OCI-M1 (cell line): ENCODE data around the gene CRACR2B.
A peak's percentile ranks its signal among the peaks of the same experiment; 100 is the strongest.

Experiments used
- DNase-seq: peaks from one replicate; lab custom pipeline; 2025; lab: John Stamatoyannopoulos, UW

The CRACR2B gene

DNA sequence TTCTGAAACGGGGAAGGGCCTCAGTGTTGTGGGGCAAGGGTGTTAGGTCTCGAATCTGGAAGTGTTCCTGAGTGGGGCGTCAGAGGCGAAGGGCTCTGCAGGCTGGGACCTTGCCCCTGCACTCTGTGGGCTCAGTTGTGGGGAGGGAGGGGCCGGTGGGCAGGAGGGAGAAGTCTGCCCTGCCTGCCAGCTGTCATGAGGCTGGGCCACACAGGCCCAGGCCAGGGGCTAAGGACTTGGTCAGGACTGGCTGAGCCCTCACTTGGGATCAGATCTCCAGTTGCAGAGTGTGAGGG lies at the start of gene CRACR2B:
TSS of gene CRACR2B (plus strand) at position 23 of the 296 bp plus-strand sequence. CDS start 689 bp downstream, outside the sequence.
- DNase-seq = no peak

DNA sequence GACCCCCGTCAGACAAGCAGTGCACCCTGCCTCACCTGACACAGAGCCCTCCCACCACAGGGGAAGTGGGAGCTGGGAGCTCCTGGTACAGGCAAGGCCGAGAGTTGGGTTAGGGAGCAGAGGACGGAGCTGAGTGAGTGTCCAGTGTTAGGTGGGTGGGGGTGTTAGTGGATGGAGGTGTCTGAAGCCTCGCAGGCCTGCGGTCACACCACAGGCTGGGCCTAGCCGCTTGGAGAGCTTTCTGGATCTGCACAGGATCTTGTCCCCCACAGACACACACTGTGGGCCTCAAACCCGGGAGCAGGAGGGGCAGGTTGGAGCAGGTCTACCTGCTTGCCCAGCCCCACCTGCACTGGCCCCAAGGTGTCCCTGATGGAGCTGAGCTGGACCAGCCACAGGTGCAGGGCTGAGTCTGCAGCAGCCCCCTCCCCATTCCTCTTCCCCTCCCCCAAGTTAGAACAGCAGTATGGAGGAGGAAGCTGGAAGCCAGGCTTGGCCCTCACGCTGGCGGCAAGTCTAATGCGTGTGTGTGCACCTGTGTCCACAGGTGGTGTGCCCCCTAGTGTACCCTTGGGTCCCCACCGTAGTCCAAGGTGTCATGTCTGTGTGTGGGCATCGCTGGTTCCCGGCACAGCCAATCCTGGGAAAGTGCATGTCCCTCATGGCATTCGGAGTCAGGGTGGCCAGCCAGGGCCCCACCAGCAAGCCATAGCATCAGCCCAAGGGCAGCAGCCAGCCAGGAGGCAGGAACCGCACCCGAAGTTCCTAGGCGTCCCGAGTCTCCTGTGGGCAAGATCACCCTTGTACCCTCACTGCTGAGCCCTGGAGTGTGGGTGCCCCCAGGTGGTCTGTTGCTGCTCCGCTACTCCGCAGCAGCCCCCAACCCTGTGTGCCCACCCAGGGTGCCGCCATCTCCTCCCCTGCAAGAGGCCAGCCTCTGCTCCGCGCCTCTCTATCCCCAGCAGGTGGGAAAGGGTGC lies 48.5 kb upstream of the CRACR2B start:
- no peak for DNase-seq

DNA sequence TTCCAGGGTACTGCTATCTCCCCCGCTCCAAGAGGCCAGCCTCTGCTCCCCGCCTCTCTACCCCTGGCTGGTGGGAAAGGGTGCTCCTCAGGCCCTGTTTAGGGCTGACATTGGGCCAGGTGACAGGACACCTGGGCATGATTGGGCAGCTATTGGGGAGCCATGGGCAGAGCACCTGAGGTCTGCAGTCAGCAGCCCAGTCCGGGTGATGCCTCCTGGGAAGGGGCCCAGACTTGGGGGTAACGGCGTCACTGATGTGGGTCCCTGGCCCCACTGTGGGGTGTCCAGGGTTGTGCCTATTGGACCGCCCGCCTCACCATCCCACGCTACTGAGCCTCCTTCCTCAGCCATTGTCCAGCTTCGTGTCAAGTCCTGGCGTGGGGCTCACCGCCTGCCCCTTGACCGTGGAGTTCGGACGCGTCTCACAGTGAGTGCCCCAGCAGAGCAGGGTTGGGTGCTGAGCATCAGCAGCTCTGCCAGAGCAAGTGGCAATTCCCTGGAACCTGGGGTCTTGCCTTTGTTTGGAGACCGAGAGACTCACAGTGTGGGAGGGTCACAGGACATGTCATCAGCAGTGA lies 47.7 kb upstream of the CRACR2B start:
- DNase-seq = no peak

DNA sequence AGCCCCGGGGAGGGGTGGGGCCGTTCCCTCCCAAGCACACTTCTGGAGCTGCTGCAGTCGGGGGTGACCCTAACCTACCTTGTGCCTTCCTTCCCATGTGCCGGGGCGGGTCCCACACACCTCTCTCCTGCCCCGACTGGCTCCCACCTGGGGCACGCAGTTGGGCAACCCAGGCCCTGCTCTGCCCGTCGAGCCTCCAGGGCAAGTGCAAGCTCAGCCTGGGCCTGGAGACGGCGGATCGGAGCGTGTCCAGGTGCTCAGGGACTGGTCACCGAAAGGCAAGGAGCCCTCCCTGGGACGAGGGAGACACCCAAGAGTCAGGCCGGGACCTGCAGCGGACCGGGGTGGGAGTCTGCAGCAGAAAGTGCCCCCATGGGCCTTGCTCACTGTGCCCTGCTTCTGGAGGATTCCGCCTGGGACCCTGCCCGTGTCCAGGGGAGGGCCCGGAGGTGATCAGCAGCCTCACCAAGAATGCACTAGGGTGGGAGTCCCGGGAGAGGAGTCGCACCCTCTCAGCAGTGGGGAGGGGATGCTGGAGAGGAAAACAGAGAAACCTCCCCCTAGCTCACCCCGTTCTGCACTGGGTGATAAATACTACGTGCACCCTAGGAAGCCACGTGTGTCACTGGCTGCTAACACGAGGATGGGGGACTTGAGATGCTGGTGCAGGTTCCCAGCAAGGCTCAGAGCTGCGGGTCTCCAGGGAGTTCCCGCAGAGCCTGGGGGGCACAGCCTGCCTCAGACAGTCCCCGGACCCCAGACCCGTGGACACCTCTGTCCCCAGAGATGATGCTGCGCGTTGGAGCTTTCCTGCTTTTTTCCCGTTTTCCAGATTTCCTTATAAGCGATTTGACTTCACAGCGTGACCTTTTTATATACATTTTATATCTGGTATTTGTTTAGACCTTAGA lies 45.2 kb upstream of the CRACR2B start:
- no peak for DNase-seq

DNA sequence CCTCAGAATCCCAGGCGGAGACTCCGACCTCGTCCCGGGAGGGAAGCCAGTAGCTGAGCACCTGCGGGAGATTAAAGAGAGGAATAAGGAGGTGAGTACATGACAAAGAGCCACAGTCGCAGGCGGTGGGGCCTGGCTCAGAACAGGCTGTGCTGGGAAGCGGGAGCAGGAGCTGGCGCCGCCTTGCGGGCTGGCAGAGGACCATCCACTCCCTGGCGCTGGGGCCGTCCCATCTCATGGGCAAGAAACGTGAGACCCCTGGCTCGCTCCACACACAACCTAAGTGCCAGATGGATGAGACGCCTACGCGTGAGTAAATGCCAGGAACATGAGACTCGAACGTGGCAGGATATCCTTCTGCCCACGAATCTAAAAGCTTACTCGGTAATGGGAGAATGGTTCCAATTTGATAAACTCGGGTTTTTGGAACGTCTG lies 44.1 kb upstream of the CRACR2B start:
- DNase-seq = peak; percentile 70

DNA sequence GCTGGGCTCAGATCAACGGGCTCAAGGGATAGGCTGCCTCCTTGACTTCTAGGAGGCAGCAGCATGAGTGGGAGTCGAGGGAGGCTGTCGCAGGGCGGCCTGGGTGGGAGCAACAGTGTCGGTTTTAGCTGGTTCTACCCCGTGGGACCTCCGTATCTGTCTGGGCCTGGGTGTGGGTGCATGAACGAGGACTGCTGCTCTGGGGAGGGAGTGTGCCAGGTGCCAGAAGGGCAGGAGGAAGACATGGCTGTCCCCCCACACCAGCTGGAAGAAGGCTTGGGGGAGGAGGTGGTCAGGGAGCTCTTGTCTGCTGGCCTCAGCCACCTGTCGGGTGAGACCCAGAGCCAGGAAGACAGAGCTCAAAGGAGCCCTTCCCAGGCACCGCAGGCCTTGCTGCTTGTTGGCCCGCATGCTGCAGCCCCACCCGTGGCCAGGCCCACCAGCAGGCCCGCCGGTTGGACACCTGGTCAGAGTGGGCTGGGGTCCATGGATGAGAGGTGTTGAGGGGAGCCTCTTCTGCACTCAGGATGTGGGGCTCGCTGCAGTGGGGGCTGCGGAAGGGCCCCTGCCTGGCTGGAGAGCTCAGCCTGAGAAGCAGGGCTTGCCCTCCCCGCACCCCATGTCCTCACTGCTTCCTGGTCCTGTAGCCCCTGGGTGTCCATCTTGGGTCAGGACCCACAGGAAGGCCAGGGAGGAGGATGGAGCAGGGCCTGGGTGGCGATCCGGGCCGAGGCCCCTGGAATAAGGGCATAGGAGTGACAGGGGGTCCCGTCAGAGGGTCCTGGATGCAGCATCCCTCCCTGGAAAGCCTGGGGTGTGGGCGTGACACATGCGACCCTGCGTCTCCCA lies 41.3 kb upstream of the CRACR2B start:
- DNase-seq = no peak

DNA sequence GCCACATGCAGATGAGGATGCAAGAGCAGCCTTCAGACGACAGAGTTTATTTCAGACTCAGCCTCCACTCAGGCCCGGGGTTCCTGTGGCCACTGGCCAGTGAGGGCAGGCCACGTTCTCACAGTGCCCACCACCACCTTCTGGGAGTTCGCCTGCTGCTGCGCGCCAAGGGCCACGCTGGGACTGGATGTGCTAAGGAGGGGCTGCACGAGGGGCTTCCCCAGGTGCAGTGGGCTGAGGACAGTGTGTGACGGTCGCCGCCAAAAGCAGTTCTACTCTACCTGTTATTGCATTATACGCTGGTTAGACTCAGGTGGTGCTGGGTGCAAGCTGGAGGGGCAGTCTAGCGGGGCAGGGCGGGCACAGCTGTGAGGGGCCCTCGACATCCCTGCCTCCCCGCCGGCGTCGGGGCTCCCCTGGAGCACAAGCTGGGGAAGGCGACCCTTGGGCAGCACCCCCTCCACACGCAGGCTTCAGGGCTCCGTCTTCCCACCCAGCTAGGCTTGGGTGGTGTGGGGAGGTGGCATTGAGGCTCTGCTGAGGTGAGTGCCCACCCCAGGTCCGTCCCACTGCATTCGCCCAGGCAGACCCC lies 40.5 kb upstream of the CRACR2B start:
- DNase-seq = no peak

DNA sequence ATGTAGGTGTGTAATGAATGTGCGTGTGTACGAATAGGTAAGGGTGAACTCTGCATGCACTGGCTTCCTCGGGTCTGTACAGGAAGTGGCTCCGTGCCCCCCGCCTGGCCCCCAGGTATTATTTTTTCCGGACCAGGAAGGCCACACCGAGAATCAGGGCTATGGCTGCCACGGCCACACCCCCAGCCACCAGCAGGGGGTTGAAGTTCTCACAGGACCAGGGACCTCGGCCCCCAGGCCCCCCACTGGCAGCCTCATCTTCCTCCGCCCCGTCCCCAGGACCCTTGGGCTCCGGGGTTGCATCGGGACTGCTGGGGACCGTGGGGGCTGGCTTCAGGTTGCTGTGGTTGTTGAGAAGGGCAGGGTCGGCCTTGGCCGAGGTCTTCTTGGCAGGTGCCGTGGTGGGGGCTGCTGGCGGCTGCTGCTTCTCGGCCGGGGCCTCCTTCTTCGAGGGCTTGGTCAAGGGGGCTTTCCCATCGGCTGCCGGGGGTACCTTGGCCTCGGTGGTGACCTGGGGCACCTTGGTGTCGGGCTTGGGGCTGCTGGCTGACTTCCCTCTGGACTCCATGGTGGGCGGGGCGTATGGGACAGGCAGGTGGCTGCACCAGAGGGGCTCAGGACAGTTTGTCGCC lies 39.6 kb upstream of the CRACR2B start:
- no peak for DNase-seq

DNA sequence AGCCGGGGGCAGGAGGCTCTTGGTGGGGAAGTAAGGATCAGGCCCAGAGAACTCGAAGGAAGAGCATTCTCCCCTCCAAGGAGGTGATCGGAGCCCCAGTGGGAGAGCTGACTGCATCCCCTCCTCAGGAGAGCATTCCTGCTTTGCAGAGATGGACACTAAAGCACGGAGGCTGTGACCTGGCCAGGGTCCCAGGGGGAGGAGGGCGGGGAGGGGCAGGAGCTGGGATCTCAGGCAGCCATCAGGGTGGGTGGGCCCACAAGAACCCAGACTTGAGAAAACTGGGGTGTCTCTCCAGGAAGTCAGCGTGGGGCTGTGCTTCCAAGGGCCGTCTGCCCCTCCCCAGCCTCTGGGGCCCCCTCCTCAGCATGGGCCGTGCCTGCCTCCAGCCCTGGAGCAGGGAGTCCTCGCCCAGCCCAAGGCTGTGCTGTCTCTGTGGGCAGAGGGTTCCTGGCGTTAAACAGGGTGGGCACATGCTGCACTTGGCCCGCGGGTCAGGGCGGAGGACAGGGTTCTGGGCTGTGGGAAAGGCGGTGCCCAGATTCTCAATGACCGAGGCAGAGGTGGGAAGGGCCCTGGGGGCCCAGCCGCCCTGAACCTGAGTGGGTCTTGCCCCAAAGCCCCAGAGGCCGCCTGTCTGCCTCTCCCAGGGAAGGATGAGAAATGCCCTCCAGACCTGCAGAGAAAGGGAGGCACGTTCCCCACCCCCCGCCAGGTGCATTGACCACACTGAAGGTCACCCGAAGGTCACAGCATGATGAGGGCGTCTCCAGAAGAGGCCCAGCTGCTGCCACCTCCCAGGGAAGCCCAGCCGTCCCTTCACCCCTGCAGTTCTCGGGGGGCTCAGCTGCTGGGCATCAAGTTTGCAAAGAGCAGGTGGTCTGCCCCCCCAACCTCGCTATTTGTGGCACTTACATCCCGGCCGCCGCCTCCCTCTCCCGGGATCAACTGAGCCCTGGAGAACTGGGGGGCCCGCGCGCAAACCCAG lies 38.5 kb upstream of the CRACR2B start:
- no peak for DNase-seq

DNA sequence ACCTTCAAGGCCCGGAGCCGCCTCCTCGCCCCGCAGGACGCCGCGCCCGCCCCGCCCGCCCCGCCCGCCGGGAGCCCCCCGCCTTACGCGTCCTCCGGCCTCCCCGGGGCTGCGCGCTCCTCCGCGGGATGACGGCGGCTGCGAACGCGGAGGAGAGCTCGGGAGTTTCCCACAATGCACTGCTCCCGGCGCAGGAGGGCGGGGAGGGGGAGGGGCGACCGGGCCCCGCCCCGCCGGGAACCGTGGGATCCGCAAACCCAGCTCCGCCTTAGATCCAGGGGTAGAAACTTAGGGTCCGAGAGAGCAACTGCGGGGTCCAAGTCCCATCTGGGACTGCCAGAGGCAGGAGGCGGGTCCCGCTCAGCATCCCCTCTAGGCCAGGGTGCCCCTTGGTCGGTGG lies 37.8 kb upstream of the CRACR2B start, which contains the start of gene CEND1:
TSS of gene CEND1 (minus strand) at position 148 of the 400 bp plus-strand sequence. CDS start 1,514 bp downstream, outside the sequence.
- no peak for DNase-seq

DNA sequence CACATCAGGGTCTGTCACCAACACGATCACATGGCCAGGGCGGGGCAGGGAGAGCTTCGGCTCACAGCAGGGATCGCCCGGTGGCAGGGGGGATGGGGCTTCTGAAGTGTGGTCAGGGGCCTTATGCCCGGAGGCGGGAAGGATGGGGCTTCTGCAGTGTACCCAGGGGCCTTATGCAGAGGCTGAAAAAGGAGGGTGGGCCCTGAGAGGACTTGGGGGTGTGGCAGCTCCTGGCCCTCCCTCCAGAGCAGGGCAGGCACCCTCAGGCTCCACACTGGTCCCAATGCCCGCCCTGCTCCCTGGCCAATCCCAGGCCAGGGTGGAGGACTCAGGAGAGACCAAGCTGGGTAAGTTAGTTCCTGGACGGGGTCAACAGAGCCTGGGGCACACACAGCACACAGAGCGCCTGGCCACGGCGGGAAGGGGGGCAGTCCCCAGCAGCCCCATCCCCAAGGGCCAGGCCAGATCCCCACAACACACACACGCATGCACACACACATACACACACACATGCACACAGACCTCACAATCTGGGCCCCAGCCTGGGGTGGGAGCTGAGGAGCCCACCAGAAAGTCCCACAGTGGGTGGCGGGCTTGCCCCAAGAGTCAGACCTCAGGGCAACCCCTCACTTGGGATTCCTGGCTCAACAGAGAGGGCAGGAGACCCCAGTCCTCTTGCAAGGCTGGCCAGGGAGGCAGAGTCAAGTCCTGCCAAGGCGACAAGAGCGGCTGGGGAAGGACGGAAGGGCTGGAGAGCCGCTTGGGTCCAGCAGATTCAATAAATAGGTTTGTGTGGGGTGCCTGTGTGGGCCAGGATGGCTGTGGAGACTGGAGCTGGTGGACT lies 36.8 kb upstream of the CRACR2B start:
- peak; percentile 10 for DNase-seq

DNA sequence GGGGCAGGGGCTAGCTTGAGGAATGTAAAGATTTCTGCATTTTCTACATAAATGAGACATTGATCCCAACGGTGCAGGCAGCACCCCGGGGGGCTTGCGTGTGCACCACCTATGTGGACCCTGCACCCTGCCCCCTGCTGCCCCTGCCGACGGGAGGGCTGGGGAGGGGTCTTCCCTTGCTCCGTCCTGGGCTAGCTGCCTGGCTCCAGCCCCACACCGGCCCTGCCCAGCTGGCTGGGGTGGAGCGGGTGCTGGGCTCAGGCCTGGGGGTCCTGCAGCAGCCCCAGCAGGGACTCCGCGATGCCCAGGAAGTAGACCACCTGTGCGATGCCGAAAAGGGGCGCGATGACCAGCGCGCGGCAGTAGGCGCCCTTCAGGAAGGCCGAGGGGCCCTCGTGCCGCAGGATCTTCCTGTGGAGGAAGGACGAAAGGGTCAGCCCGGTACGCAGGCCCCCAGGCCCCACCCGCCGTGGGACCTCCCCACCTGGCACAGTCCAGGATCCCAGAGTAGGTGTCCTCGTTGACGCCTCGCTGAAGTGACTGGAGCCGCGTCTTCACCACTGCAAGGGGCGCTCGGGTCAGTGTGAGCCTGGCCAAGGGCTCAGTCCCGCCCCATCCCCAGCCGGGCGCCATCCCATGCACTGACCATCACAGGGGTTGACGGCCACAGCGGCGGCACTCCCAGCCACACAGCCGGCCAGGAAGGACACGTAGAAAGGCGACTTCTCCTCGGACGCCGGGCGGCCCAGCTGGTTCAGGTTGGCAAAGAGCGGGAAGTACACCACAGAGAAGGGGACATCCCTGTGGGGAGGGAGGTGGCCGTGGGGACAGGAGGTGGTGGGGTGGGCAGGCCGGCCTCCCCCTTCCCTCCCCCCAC lies 35.8 kb upstream of the CRACR2B start:
- no peak for DNase-seq

DNA sequence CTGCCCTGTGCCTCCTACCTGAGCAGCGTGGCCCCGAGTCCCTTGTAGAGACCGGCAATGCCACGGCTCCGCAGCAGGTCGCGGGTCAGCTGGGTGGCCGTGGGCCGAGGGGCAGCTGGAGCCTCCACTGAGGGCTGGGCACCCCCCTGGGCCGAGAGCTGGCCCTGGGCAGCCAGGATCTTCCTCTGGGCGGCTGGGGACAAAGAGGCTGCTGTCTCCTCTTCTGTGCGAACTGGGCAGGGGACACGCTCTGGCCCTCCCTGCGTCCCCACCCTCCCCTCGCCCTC lies 35.2 kb upstream of the CRACR2B start:
- no peak for DNase-seq

DNA sequence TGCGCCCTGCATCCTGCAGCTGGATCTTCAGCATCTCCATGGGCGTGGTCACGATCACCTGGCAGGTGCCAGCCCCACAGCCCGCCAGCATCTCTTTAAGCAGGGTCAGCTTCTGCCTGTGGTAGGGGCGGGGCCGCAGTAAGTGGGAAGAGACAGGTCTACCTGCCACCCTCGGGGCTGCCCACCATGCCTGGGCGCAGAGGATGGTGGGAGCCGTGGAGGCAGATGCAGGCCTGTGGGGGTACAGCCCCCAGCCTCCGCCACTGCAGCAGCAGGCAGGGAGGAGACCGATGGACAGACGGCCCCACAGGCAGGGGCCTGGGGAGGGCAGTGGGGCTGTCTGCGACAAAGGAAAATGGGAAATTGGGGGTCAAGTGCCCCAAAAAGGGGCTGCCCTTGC lies 34.8 kb upstream of the CRACR2B start:
- DNase-seq = no peak

DNA sequence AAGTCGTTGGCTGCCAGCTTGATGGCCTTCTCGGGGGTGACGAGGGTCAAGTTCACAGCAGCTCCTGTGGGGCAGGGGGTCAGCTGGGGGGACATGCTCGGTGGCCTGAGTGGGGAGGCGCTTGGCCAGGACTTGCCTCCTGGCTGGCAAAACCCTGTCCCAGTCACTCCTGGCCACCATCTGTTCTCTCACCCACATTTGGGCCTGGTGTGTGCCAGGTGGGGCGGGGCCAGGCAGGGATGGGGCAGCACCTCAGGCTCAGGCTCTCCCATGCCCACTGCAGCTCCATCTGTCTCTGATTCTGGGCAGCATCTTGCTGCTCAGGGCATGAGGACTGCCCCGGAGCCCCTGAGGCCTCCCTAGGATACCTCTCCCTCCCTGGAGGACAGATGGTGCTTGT lies 34.2 kb upstream of the CRACR2B start:
- DNase-seq = no peak

DNA sequence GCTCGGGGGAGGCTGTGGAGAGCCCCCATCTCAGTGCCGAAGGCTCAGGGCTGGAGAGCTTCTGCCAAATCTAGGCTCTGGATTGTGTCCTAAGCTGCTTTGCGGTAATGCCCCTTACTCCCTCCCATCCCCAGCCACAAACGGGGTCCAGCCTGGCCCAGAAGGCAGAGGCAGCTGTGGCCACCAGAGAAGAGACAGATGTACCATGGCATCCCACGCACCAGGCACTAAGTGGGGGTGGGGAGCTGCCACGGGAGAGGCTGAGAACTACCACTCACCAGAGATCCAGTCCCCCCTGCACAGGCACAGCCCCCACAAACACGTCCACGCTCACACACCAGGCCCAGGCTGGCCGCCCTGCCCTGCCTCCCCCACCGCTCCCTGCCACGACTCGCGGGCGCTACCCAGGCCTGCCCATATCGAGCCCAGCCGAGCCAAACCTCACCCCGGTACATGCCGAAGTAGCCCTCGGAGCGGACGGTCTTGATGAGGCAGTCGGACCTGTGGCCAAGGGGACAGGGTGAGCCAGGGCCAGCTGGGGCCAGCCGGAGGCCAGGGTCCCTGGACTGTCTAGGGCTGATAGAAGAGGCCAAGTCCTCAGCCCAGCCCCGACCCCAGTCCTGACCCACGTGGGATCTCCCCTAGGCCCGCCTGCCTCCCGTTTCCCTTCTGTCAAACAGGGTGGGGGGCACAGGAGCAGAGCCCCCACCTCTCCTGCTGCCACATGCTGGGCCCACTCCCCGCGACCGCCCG lies 33.5 kb upstream of the CRACR2B start:
- no peak for DNase-seq
